Measurements from ENCODE around the gene USP53.
"Not testable (repeated sequence)": the region's sequence is repeated elsewhere in the genome, so short reads cannot be mapped to it uniquely, and the experiment has no call there.

Gene USP53

DNA sequence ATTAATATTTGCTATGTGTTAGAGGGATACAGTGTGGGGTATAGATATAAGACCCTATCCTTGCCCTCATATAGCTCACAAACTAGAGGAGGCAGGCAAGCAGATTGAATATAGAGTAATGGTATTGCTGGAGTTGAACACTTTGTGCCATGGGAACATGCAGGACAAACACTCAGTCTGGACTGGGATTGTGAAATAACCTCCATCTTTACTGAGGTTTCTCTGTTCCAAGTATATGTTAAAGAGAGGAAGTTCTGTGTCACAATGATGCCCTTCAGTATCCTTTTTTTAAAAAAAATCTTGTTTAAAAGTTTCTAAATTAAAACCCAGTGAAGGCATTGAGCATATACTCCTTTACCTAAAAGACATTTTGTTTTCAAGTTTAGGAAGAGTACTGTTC, 100.7 kb downstream of the USP53 start:
- TF ChIP-seq, protein P1, sequence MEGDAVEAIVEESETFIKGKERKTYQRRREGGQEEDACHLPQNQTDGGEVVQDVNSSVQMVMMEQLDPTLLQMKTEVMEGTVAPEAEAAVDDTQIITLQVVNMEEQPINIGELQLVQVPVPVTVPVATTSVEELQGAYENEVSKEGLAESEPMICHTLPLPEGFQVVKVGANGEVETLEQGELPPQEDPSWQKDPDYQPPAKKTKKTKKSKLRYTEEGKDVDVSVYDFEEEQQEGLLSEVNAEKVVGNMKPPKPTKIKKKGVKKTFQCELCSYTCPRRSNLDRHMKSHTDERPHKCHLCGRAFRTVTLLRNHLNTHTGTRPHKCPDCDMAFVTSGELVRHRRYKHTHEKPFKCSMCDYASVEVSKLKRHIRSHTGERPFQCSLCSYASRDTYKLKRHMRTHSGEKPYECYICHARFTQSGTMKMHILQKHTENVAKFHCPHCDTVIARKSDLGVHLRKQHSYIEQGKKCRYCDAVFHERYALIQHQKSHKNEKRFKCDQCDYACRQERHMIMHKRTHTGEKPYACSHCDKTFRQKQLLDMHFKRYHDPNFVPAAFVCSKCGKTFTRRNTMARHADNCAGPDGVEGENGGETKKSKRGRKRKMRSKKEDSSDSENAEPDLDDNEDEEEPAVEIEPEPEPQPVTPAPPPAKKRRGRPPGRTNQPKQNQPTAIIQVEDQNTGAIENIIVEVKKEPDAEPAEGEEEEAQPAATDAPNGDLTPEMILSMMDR (IDR thresholded peaks at IDR 0.05; ENCODE audit: low read depth, low read length), result no peak
- DNase-seq (ENCODE audit: extremely low read depth, low read depth), result no peak

DNA sequence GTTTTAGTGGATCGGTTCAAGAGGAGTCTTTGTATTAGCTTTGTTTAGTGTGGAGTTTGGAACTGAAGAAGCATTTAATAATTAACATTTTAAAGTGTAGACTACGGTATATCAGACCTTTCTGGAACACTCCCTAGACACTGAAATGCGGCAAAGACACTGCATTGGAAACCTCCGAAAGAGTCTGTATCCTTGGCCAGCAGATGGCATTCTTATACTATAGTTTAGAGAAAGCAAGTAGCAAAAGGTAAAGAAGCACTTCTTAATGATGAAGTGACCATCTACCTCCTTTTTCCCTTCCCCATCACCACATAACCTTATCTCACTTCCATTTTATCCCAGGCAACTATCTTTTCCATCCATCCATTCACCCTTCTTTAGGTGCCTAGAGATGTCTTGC, 101.8 kb downstream of the USP53 start:
- peak; percentile 16 for DNase-seq (ENCODE audit: extremely low read depth, low read depth)
- TF ChIP-seq, protein P1 (IDR thresholded peaks at IDR 0.05; ENCODE audit: low read depth, low read length), result peak; percentile 61

DNA sequence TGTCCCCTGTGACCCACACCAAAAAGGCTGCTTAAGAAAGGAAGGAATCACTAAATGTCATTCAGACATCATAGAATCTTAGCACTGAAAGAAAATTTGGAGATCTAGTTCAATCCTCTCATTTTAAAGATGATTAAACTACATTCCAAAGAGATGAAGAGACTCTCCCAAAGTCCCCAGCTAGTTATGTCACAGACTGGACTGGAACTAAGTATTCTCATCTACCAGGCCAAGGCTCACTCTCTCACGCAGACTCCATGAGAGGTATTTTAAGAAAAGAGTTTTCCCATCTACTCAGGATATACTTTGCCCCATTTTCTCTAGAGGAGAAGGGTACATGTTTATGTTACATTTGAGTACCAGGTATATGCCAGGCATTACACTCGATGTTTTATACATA, 102.5 kb downstream of the USP53 start:
- no peak for DNase-seq (ENCODE audit: extremely low read depth, low read depth)
- TF ChIP-seq, protein P1 (IDR thresholded peaks at IDR 0.05; ENCODE audit: low read depth, low read length), result no peak

DNA sequence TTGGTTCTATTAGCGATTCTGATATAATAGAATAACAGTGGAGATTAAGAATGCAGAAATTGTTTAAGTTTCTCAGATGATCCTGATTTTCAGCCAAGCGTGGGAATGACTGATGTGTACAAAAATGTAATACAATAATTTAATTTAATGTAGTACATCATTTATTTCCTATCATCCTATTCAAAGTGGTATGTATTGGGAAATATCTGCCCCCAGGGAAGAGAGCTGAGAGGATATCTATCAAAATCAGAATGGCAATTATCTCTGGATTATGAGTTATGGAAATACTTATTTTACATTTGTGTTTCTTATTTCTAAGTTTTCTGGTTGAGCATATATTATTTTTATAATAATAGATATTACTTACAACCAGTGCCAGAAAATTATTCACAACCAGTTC, 105.5 kb downstream of the USP53 start:
- TF ChIP-seq, protein P1 (IDR thresholded peaks at IDR 0.05; ENCODE audit: low read depth, low read length), result no peak
- DNase-seq (ENCODE audit: extremely low read depth, low read depth), result no peak

DNA sequence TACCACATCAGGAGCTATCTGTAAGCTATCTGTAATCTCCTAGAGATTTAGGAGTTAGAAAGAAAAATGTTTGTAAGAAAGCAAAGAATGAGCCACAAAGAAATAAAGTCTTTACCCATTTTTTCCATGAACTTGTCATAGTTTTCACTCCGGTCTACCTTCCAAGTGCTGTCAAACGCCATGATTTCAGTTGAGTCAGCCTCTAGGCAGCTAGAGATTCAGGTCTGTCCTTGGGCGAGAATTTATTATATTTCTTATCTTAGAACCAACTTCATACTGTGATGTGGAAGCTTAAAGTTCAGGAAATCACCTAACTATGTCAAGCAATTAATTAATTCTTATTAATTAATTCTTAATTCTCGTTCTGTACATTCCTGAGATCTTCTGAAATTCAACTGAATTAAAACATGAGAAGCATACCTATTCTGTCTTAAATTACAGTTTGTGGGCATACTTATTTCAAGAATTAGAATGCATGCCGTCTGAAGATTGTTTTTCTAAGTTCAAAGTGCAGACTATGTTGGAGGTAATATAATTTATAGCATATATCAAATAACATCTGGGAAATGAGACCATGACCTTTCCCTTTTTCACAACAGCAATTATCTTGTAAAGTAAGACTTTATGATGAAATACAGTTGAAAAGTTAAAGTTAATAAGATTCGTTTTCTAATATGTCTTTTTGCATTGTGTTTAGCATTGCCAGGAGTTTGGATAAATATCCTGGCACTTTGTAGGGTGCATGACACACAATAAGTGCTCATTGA, 109.6 kb downstream of the USP53 start, which contains the start of gene FABP2:
FABP2 (minus strand) TSS at position 218 of the 767 bp plus-strand sequence; CDS start at position 182, 36 bp downstream.
- TF ChIP-seq, protein P1 (IDR thresholded peaks at IDR 0.05; ENCODE audit: low read depth, low read length), result no peak
- DNase-seq (ENCODE audit: extremely low read depth, low read depth), result no peak

DNA sequence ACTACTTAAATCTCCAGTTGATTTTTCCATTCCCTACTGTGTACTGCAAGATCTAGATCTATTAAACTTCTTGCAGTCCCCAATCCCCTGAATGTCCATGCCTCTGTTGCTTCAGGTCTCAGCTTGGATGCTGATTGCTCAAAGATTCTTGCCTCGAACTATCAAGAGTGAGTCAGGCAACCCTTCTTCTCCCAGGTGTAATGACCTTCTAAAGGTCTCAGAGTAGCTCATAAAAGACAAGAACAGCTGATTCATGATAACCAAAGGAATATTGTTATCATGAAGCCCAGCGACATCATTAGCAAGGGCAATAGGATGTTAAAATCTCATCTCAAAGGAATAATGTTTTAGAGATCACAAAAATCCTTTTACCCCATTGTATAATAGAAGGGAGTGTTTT, 116.2 kb downstream of the USP53 start:
- TF ChIP-seq, protein P1 (IDR thresholded peaks at IDR 0.05; ENCODE audit: low read depth, low read length), result no peak
- DNase-seq (ENCODE audit: extremely low read depth, low read depth), result no peak

DNA sequence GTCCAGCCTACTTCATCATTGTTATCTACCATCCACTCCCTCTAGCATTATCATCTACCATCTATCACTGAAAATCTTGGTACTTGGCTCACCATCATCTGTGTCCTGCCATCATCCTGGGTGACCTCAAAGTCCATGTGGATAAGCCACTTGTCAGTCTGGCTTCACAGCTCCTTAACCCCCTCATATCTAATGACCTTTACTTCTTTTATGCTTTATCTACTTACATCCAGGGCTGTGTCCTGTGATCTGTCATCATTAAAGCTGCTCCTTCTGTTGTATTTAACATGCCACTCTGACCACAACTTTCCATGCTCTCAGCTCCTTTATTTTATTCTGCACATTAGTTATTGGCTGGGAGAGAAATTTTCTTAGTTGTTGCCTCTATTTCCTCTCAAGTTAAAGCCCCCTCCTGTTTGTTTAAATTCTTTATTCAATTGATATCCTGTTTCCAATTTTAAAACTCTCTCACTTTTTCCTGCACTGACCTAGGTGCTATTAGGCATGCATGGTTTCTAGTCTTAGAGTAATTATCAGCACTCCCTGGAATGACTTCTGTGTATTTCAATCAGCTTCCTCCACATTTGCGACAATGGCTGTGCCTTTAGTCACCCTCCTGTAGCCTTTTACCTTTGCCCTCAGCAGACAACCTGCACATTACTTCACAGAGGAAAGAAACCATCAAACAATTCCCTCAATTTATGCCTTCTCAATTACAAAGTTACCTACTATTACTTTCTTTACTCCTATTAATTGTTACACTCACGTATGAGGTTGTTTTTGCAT, 117.5 kb downstream of the USP53 start:
- TF ChIP-seq, protein P1 (IDR thresholded peaks at IDR 0.05; ENCODE audit: low read depth, low read length), result no peak

DNA sequence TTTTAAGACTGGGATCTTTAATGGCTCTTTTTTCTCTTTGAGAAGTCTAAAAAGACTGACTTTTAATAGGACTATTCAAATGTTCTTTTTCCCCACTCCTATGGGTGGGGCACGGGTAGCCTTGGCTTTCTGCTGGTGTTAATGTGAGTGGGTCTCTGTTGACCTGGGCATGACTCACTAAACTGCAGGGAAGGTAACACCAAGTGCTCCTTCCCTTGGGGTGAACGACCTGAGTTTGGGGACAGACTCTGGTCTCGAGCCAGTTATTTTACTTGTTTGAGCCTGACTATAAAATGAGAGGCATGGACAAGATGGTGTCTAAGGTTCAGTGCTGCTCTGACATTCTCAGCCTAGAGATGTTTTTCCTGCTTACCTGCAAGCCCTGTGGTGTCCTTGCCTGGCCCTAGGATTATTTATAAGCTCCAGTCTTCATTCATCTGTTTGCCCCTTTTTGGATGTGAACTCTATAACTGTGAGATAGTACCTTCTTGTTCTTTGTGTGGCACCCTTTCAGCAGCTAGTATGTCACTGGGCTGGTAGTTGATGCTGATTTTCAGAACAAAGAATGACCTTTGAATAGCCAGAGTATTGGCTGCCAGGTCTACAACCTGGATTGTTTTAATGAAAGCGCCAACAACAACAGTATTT, 123.9 kb downstream of the USP53 start:
- not testable (repeated sequence) for DNase-seq (ENCODE audit: extremely low read depth, low read depth)

More for the DNA sequence above, 117.5 kb downstream of the USP53 start:
- no peak for DNase-seq (ENCODE audit: extremely low read depth, low read depth)

All from AG09319 (cell line).